Fibroblast of lung (primary cell): ENCODE data around the gene ATP1B1.

Experiments
- CTCF ChIP-seq, 2 donors: IDR thresholded peaks in 1 of 2; conservative IDR thresholded peaks in 1 of 2; 1 replicate in 1 of 2; 2 replicates in 1 of 2; pipeline ENCODE4 v1.5.1; 2011 to 2012; ENCODE audit warnings: low read length in 2 of 2, control low read depth in 1 of 2, inconsistent platforms in 1 of 2, low read depth in 1 of 2, mild to moderate bottlenecking in 1 of 2
- EZH2 ChIP-seq: IDR thresholded peaks from 2 replicates; pipeline ENCODE4 v1.5.1; 2012; ENCODE audit warnings: low read length, control low read depth, mild to moderate bottlenecking; ENCODE audit errors: missing control alignments

- no peak for TF ChIP-seq CTCF (conservative IDR thresholded peaks at IDR 0.05 in 1 of 2, IDR thresholded peaks at IDR 0.05 in 1 of 2; ENCODE audit: low read depth in 1 of 2, low read length in 2 of 2)
- no peak for TF ChIP-seq EZH2
These were observed 15.0 kb upstream of the ATP1B1 start for GRCh38 chr1:169091480-169091941.
